Measurements from ENCODE around the gene NFATC3. TPM values are rescaled to one million over a fixed set of nuclear protein-coding genes. Genes with fewer than 3 reads are reported as not detected.

Gene NFATC3
- total RNA-seq, 1 donor from 2014 or later, result 33.1 TPM

DNA sequence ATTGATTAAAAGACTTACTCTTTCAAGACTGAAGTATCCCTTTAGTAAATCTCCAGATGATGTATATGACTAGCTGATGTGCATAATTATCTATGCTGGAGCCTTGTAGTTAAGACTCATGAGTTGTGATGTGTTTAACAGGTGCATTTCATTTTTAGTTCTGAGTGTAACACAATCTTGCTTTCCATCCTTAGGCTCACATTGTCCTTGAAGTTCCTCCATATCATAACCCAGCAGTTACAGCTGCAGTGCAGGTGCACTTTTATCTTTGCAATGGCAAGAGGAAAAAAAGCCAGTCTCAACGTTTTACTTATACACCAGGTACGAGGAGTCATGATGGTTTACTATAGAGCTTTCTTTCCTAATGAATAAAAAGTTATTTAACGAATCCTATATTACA is 97.9 kb downstream of the NFATC3 start:
- no peak for DNase-seq
- Mint-ChIP-seq H3K4me1 (ENCODE audit: low read depth, unreplicated experiment) (no peaks in the 10 kb centered on the region), H3K9me3 (ENCODE audit: unreplicated experiment) (peaks cover 1% of the 10 kb centered on the region), H3K36me3 (ENCODE audit: unreplicated experiment) (peaks cover 14% of the 10 kb centered on the region), H3K27ac (ENCODE audit: unreplicated experiment) (no peak overlapping the region), H3K4me3 (ENCODE audit: unreplicated experiment) (no peak overlapping the region), H3K27me3 (ENCODE audit: unreplicated experiment) (no peaks in the 10 kb centered on the region)
- TF ChIP-seq, protein P1, sequence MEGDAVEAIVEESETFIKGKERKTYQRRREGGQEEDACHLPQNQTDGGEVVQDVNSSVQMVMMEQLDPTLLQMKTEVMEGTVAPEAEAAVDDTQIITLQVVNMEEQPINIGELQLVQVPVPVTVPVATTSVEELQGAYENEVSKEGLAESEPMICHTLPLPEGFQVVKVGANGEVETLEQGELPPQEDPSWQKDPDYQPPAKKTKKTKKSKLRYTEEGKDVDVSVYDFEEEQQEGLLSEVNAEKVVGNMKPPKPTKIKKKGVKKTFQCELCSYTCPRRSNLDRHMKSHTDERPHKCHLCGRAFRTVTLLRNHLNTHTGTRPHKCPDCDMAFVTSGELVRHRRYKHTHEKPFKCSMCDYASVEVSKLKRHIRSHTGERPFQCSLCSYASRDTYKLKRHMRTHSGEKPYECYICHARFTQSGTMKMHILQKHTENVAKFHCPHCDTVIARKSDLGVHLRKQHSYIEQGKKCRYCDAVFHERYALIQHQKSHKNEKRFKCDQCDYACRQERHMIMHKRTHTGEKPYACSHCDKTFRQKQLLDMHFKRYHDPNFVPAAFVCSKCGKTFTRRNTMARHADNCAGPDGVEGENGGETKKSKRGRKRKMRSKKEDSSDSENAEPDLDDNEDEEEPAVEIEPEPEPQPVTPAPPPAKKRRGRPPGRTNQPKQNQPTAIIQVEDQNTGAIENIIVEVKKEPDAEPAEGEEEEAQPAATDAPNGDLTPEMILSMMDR (IDR thresholded peaks at IDR 0.05; ENCODE audit: partially characterized antibody, unreplicated experiment), result no peak

DNA sequence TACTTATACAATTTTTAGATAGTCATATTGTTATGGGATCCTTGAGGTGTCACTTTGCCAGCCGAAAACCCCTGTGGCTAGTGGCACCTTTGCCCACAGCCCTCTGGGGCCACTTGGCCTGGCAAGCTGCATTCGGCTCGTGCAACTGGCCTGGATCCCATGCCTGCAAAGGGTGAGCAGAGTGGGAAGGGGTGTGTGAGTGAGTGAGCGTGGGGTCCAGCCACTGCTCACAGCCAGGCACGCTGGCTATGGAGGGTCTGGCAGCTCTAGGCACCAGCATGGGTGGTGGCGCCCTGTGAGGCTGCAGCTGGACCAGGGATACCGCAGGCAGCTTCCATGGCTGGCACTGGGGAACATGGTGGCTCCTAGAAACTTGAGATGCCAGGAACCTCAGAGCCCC is 101.7 kb downstream of the NFATC3 start:
- TF ChIP-seq, protein P1 (IDR thresholded peaks at IDR 0.05; ENCODE audit: partially characterized antibody, unreplicated experiment), result no peak
- H3K4me3 Mint-ChIP-seq (ENCODE audit: unreplicated experiment), result no peak overlapping the region
- no peak overlapping the region for H3K27ac Mint-ChIP-seq (ENCODE audit: unreplicated experiment)
- peaks cover 13% of the 10 kb centered on the region for H3K36me3 Mint-ChIP-seq (ENCODE audit: unreplicated experiment)
- peaks cover 12% of the 10 kb centered on the region for H3K4me1 Mint-ChIP-seq (ENCODE audit: low read depth, unreplicated experiment)
- no peaks in the 10 kb centered on the region for H3K27me3 Mint-ChIP-seq (ENCODE audit: unreplicated experiment)
- no peak for DNase-seq
- H3K9me3 Mint-ChIP-seq (ENCODE audit: unreplicated experiment), result peaks cover 3% of the 10 kb centered on the region

DNA sequence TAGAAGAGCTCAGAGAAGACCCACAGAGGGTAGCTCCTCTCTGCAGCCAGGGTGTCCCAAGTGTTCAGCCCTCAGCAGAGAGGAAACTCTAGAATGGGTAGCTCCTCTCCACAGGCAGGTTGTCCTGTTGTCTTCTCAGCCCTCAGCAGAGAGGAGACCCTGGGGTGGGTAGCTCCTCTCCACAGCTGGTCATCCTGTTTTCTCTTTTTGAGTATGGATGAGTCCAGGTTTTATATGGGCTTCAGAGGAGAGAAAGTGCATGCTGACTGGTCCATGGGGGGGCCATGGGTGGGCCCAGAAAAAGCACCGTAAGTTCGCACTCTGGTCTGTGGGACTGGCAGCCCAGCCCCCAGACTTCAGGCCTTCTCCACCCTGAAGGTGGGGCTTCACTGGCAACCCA is 102.3 kb downstream of the NFATC3 start:
- peaks cover 12% of the 10 kb centered on the region for H3K4me1 Mint-ChIP-seq (ENCODE audit: low read depth, unreplicated experiment)
- H3K27ac Mint-ChIP-seq (ENCODE audit: unreplicated experiment), result no peak overlapping the region
- peaks cover 13% of the 10 kb centered on the region for H3K36me3 Mint-ChIP-seq (ENCODE audit: unreplicated experiment)
- no peak overlapping the region for H3K4me3 Mint-ChIP-seq (ENCODE audit: unreplicated experiment)
- TF ChIP-seq, protein P1 (IDR thresholded peaks at IDR 0.05; ENCODE audit: partially characterized antibody, unreplicated experiment), result no peak
- H3K9me3 Mint-ChIP-seq (ENCODE audit: unreplicated experiment), result peaks cover 3% of the 10 kb centered on the region
- no peaks in the 10 kb centered on the region for H3K27me3 Mint-ChIP-seq (ENCODE audit: unreplicated experiment)
- no peak for DNase-seq

DNA sequence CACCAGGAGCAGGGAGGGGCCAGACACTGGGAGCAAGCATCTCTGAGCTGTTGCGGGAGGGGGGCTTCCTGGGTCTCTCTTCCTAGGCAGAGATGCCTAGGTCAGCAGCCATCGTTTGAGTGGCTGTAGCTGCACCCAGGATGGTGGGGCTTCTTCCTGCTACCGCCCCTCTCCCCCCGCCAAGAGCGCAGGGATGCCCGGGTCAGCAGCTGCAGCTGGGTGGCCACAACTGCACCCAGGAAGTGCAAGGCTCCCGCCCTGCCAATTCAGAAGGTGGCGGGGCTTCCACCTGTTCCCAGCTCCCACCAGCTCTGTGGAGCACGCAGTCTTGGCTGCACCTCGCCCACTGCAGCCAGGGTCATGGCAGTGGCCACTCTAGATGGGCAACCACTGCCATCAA is 103.0 kb downstream of the NFATC3 start:
- TF ChIP-seq, protein P1 (IDR thresholded peaks at IDR 0.05; ENCODE audit: partially characterized antibody, unreplicated experiment), result no peak
- Mint-ChIP-seq H3K4me3 (ENCODE audit: unreplicated experiment) (no peak overlapping the region), H3K4me1 (ENCODE audit: low read depth, unreplicated experiment) (peaks cover 12% of the 10 kb centered on the region), H3K27ac (ENCODE audit: unreplicated experiment) (no peak overlapping the region), H3K27me3 (ENCODE audit: unreplicated experiment) (no peaks in the 10 kb centered on the region), H3K9me3 (ENCODE audit: unreplicated experiment) (peaks cover 3% of the 10 kb centered on the region), H3K36me3 (ENCODE audit: unreplicated experiment) (peaks cover 13% of the 10 kb centered on the region)
- no peak for DNase-seq

DNA sequence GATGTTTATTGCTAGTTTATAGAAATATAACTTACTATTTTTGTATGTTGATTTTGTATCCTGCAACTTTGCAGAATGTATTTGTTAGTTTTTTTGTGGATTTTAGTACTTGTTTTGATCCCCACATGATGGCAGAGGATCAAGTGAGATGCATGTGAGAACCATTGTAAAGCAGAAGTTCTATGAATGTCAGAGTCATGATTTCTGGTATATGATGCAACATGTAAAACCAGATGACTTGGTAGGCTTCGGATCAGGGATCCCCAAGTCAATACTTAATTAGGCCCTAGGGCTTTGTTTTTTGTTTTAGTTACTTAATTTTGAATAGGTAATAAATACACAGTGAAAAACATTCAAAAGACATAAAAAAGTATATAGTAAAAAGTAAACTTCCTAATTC is 104.9 kb downstream of the NFATC3 start:
- no peak for DNase-seq
- TF ChIP-seq, protein P1 (IDR thresholded peaks at IDR 0.05; ENCODE audit: partially characterized antibody, unreplicated experiment), result no peak
- Mint-ChIP-seq H3K4me3 (ENCODE audit: unreplicated experiment) (no peak overlapping the region), H3K27me3 (ENCODE audit: unreplicated experiment) (no peaks in the 10 kb centered on the region), H3K36me3 (ENCODE audit: unreplicated experiment) (peaks cover 8% of the 10 kb centered on the region), H3K27ac (ENCODE audit: unreplicated experiment) (peak overlapping the region; percentile 92), H3K9me3 (ENCODE audit: unreplicated experiment) (peaks cover 3% of the 10 kb centered on the region), H3K4me1 (ENCODE audit: low read depth, unreplicated experiment) (peaks cover 12% of the 10 kb centered on the region)
